GM10266 (cell line): Measurements from ENCODE around the gene SERINC5.

Experiments used
- DNase-seq: peaks from one replicate; pipeline ENCODE4 v3.0.0; 2012; ENCODE audit errors: extremely low spot score
- CTCF ChIP-seq: IDR thresholded peaks from 2 replicates; pipeline ENCODE4 v1.5.1; 2012; ENCODE audit warnings: mild to moderate bottlenecking, low read depth; ENCODE audit not compliant: control insufficient read depth, insufficient read depth; ENCODE audit errors: missing control alignments

SERINC5 gene

DNA sequence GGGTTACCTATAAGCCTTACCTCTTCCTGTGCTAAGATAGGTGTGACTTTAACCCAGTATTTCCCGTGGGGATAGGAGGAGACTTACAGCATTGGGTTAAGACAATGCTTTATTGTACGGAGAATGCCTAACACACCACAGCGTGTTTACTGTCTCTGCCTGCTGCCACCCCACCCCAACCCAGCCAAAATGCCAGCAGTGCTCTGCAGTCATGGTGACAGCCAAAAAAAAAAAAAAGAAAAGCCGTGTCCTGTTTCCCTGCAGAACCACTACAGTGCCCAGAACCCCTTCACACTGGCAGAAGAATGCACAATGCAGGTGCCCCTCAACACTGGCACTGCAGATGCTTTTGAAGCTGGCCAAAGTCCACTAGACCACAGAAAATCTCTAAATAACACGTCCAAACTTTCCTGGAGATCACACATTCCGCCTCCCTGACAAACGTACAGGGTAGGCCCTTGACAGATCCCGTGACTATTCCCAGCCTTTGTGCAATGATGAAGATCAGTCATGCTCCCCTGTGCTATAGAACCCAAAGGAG, 102.2 kb downstream of the SERINC5 start:
- no peak for DNase-seq
- no peak for TF ChIP-seq CTCF

- DNase-seq = no peak
- TF ChIP-seq CTCF = no peak
Observed at GRCh38 chr5:80152778-80153177, 103.1 kb downstream of the SERINC5 start.

DNA sequence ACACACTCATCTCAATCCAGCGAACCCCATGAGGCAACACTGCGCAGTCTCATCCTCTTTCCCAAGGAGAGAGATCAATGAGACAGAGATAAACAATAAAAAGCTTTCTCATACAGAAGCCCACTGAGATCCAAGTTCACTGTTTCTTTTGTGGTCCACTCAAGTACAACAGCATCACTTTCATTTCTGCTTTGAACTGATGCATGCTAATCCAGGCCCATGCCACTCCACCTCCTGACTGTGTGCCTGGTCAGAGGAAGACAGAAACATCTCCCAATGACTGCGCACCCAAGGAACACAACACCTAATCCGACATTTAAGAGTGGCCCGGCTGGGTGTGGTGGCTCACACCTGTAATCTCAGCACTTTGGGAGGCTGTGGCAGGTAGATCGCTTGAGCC, 104.0 kb downstream of the SERINC5 start:
- TF ChIP-seq CTCF = no peak
- no peak for DNase-seq

- no peak for TF ChIP-seq CTCF
- no peak for DNase-seq
Observed at GRCh38 chr5:80150731-80151130, 105.1 kb downstream of the SERINC5 start.

DNA sequence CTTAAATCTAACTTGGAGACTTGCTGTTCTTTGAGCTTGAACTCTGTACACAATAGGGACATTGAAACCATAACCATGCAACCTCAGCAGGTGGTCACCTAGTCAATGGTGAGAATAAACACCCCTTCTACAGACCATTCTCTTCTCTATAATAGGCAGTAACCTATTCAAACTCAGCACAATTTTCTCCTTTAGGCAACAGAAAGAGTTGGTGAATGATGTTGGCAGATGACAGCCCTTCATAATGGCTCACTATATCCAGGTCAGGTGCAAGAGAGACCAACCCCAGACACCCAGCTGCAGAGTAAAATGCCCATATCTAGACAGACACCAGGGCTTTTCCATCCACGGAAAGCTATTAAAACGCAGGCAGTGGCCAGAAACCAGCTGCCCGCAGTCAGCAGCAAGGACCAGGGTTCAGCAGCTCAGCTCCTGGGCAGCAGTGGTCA, 106.7 kb downstream of the SERINC5 start:
- no peak for DNase-seq
- no peak for TF ChIP-seq CTCF

DNA sequence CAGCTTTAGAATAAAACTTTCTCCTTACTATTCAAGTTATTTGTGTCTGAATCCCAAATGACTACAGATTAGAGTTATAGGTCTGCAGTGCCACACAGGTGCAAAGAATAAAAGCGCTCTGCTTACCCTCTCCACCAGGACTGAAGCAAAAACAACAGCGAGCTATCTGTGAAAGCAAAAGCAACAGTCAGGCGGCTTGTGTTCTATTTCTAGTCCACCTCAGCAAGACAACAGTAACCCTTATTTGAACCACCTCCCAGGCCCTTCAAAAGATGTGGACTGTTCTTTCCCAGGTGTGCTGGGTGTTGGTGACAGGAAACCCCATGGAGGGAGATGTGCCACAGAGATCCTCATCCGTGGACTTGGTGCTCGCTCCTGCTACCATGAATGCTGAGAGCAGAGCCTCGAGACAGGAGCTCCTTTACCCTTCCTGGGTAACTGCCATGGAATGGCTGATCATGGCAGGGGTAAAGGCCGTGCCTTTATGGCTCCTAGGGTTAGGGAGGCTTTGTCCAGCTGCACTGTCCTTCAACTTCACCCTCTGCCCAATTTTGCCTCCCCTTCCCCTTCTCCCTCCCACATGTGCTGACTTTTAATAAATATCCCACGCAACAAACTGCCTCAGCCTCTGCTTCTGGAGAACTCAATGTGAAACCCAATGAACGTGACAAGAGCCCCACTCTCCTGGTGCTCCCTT, 108.6 kb downstream of the SERINC5 start:
- DNase-seq = no peak
- no peak for TF ChIP-seq CTCF

- no peak for TF ChIP-seq CTCF
- no peak for DNase-seq
Observed at GRCh38 chr5:80146046-80146445, 109.8 kb downstream of the SERINC5 start.
